Activated naive CD8-positive, alpha-beta T cell treated with anti-CD3 and anti-CD28 coated beads, Interleukin-2, amount 50 U/mL, for 16 hours (primary cell): ENCODE results near the gene IRF2BP2.
"Not testable (repeated sequence)": the region's sequence is repeated elsewhere in the genome, so short reads cannot be mapped to it uniquely, and the experiment has no call there.

Experiments
- DNase-seq: peaks from one replicate; pipeline ENCODE4 v3.0.0-alpha.2; 2020; ENCODE audit warnings: low read depth, low spot score

IRF2BP2 gene

DNA sequence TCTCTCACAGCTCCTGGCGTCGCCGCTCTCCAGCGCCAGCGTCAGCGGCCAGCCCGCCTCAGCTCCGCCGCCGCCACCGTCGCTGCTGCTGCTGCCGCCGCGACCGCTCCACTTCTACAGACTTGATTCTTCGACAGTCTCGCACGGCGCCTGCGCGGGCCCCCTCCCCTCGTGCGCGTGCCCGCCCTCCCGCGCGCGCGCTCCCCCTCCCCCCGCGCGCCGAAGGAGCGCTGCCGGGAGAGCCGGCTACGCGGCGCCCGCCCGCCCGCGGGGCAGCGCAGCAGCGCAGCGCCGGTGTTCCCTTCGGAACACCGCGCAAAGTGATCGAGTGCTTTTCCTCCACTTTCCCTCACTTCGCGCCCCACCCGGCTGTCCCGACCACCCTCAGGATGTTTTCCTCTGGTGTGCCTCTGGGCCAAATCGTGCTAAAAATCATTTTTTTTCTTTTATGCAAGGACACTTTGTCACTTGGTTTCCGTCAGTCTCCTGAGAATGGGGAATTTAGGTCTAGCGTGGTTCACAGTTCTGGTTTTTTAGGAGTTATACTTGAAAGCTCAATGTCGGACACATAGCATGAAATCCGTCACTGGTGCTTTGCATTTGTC is at the start of gene IRF2BP2:
Gene IRF2BP2, minus strand, starts transcription at position 118 of the 605 bp plus-strand sequence. CDS start 684 bp downstream, outside the sequence.
- DNase-seq = no peak

DNA sequence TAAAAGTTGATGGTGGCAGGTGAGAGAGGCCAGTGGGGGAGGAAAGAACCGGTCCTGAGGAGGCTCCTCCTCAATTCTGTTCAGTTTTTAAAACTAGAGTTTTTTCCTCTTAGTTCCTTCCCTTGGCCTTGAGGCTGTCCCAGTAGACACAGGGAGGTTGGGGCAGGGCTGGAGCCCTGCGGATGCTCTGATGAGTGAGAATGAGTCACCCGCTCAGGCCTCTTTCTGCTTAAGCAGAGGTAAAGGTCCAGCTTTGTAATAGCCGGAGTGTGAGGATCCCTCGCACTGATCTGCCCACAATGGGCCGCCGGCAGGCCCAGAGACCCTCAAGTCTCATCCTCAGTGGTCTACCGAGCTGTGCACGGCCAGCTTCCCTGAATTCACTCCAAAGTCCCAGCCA is 49.6 kb upstream of the IRF2BP2 start:
- DNase-seq = no peak

DNA sequence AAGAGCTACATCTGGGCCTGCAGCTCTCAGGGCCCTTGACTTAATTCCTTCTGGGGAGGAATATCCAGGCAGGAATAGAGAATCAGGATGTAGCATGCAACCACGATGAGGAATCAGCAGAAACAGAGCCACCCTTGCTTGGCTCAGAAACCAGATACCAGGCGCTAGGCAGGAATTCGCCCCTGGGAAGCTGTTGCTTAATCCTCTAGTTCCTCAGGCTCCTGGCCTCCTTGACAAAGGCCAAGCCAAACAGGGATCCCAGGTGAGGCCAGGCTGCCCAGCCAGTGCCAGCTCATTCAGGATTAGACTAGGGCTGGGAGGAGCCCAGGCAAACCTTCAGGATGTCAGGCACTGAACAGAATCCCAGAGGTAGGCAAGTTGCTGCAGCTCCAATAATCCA is 48.2 kb upstream of the IRF2BP2 start:
- no peak for DNase-seq

DNA sequence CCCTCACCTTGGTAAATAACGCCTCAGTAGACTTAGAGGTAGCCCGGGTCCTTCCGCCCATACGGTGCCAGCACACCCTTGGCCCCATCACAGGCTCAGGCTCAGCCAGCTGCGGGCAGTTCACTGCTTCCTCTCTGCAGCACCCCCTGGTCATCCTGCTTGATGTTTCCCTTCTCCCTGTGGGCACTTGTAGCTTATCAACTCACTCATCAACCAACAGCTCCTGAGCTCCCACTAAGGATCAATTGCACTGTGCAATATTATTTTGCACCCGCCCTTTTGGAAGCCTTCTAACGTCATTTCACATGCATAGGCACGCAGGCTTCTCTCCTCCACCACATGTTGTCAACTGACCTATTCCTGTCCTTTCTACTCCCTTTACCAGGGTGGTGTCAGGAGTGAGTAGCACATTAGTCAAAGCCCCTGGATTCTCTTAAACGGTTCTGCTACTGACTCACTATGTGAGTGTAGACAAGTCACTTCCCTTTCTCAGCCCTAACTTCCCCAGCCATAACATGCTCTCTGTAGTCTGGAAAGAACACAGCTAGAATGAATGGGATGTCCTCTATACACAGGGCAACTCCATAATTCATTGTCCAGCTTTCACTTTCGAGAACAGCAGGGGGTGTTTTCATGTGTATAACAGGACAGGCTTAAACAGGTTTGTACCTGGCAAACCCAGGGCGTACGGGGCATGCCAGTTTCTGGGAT is 47.1 kb upstream of the IRF2BP2 start:
- no peak for DNase-seq

DNA sequence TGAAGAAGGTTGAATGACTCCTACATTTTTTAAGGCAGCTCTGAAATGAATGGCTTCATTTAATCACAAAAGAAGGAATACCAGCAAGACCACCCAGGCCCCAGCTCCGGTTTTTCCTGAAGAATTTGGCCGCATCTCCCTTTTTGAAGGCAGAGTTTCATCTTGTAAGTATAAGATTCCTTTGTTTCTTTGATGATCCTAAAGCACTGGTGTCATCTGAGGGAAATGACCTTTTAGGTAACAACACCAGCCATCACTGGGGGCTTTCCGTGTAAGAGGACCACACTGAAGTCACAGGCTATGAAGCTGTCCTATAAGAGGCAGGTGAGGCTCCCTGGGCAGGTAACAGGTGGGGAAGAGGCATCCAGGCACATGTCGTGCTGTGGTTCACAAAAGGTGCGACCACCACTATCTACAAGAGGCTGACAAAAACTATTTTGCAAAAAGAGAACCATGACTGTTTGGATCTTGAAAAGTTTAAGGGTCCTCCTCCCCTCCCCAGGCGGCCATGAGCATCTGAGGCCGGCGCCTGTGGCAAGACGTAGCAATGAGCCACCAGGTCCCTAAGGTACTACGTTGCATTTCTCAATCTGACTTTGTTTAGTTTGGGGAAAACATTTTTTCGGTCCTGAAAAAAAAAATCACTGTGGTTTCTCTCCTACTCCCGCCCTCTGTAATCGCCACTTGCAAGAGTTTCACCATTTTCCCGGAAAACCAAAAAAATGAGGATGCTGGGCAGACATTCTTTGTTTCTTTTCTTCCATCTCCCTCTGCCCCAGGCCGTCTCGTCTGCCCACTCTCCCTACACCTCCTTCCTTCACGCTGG is 46.3 kb upstream of the IRF2BP2 start:
- no peak for DNase-seq

DNA sequence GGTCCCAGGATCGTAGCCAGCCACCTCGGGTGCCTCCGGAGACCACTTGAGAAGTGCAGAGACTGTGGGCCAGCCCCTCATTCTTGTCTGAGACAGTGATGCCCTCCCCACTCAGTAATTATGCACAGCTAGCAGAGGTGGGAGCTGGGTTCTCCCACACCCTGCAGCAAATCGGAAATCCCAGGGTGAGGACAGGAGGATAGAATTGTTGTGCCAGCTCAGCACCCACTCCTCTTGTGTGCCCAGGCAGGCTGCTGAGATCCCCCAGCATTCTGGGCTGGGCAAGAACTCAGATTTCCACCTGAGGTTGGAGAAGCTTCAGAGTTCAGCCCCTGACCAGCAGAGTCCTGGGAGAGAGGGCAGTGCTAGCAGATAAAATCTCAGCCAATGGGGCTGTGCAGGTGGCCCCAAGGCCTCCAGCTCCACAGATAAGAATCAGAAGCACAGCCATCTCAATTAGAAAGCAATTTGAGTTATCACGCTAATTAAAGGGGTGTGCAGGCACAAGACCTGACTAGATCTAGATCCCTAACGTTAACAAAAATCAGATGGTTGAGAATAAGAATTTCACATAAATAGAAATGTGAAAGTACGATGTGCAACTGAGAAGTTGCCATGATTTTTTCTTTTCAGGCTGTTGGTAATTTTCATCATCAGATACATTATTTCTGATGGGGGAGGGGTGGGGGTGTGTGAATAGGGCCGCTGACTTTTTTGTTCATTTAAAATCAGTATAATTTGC is 45.5 kb upstream of the IRF2BP2 start:
- DNase-seq = no peak

DNA sequence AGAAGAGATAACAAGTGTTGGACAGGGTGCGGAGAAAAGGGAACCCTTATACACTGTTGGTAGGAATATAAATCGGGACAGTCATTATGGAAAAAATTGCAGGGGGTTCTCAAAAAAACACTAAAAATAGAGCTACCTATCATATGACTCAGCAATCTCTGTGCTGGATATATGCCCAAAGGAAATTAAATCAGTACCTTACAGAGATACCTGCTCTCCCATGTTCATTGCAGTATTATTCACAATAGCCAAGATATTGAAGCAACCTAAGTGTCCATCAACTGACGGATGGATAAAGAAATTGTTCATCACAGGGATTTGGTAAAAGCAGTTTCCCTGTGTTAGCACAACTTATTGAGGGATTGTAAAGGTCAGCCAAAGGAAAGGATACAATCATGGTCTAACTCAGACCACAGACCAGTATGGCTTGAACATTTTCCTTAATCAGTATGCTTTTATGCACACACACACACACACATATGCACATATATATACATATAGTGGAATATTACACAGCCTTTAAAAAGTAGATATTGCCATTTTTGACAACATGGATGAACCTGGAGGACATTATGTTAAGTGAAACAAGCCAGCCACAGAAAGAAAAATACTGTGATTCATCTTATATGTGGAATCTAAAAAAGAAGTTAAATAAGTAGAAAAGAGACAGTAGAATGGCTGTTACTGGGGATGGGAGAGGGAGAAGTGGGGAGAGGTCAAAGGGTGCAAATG is 44.2 kb upstream of the IRF2BP2 start:
- no peak for DNase-seq

DNA sequence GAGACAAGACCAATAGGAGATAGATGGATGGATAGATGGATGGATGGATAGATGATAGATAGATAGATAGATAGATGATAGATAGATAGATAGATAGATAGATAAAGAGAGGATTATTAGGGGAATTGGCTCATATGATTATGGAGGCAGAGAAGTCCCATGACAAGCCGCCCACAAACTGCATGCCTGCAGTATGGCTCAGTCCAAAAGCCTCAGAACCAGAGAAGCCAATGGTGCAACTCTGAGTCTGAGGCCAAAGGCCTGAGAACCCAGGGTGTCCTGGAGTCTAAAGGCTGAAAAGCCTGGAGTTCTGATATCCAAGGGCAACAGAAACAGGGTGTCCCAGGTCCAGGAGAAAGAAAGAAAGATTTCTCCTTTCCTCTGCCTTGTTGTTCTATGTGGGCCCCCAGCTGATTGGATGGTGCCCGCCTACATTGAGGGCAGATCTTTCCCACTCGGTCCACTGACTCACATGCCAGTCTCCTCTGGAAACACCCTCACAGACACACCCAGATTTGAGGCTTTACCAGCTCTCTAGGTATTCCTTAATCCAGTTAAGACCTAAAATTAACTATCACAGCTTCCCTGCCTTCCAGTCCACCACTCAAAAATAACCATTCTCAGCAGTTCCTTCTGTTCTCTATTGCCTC is 39.6 kb upstream of the IRF2BP2 start:
- DNase-seq = no peak

DNA sequence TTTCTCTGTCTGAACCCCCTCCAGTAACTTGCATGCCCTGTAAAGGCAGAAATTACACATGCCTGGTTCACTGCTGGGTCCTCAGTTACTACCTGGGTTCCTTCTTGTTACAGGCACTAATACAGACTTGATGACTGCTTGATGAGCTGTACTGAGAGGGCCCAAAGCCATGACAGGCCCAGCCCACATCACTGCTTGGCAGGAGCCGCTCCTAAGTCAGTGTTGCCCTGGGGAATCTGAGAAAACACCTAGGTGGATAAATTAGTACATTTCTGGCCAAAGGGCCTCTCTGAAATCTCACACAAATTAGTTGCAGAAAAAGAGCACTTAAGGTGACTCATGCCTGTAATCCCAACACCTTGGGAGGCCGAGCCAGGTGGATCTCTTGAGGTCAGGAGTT is 37.8 kb upstream of the IRF2BP2 start:
- DNase-seq = no peak

DNA sequence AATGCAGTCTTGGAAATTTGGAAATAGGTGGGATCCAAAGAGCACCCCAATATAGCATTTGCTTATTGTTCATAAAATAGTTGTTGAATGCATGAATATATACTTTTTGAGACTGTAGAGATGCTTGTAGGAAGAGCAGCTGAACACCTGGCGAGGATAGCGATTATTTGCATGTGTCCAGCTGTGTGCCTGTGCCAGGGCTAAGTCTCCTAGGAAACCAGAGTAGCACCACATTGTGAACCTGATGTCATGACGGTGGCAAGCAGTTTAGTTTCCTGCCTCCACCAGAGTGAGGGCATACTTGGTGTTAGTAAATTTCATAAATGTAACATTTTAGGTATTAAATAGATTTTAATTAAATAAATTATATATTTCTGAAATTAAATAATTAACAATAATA is 37.3 kb upstream of the IRF2BP2 start:
- no peak for DNase-seq

DNA sequence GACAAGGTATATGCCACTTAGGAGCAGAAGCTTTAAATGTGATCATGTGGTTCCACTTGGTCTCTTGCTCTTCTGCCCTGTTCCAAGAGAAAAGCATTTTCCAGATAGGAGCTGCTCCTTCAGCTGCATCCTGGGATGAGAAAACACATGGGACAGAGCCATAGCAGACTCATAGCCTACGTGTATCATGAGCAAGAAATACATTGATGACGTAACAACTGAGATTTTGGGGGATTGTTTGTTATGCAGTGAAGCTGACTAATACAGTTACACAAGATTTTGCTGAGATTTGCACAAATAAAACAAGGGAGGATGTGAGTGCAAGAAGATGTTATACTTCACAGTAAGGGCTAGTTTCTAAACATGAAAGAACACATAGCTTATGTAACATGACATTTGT is 36.0 kb upstream of the IRF2BP2 start:
- no peak for DNase-seq

DNA sequence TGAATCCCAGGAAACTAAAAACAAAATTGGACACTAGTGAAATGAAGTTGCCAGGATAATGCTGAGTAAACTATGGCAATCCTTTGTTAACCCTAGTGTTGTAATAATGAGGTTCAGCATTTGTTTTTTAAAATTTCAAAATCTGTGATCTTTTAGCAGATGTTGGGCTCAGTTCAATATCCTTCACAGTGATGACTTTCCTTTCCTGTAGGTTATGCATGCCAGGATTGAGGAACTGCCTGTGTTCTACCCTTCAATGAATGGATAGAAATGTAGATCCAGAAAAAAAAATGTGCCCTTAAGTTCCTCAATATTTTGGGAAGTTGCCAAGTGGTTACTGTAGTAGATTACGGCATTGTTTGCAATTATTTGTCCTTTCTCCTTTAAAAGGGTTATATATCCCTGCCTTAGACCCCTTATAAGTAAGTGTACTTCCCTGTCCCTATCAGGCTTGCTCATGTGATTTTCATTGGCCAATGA is 35.5 kb upstream of the IRF2BP2 start:
- DNase-seq = no peak

DNA sequence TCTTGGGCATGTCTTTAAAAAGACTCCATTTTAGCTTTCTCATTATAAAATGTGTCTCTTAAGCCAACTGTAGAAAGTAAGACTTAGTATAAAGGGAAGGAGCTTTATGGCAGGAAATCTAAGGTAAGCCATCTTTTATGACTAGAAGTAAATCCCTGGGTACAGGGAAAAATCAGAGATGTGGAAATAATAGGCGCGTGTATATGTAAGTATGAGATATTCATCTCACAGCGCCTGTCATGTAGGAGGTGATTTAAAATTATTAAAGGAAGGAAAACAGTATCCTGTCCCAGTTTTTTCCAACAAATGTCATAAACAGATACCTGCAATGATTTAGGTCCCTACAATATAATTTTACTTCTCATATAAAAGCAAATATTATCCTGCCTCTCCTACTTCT is 35.0 kb upstream of the IRF2BP2 start:
- no peak for DNase-seq

DNA sequence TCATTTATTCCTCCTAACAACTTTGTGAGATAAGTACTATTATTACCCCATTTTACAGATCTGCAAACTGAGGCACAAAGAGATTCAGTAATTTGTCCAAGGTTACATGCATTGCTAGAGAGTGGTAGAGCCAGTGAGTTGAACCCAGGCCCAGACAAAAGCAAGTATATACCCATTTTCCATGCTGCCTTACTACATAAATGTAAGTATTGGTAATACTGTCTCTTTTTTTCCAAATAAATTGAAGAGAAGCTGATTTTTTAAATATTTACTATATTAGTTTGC is 33.8 kb upstream of the IRF2BP2 start:
- no peak for DNase-seq

DNA sequence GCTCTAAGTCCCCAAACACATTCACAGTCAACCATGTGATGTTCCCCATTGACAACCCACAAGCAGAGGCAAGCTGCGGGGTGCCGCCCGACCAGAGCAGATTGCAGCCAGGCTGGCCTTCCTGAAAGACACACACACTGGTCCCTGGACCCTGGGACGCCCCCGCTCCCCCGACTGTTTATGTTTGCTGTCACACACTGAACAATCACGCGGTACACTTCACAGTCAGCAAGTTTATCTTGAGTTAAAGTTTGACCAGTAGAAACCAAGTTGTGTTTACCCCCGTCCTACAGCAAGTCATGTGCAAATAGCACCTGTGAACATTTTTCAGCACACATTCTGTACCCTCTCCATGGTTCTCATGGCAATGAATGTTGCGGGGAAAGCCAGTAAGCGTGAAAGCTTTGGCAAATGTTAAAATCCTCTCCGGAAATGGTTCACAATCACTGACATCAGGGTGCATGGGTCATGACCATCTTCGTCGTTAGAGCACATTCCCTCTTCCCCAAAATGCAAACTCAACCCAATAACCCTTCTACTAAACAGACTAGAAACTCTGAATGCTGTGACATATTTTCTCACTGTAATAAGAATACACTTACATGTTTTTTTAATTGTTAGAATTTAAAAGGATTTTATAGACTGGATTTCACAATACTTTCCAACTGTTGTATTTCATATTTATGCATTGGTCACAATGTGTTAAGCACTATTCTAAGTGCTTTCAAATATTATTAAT is 33.3 kb upstream of the IRF2BP2 start:
- no peak for DNase-seq

DNA sequence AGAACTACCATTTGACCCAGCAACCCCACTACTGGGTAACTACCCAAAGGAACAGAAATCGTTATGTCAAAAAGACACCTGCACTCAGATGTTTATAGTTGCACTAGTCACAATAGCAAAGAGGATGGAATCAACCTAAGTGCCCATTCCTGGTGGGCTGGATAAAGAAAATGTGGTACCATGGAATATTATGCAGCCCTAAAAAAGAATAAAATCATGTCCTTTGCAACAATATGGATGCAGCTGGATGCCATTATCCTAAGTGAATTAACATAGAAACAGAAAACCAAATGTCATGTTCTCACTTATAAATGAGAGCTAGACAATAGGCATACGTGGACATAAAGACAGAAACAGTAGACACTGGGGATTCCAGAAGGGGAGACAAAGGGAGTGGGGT is 32.5 kb upstream of the IRF2BP2 start:
- no peak for DNase-seq

DNA sequence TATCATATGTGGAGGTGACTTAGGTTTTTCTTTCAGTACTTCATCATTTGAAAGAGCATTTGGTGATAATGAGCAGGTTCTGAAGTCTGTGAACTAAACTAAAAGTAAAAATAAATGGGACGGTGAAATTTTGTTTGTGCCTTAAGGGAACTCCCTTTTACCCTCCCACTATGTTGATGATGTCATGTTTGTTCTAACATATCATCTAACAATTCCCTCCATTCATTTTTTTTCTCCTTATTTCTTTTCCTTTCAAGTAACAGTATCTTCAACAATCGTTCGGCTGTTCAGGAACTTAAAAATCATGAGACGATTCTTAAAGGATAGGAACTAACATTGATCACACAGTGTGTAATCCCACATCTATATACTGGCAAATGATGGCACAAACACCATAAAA is 30.0 kb upstream of the IRF2BP2 start:
- no peak for DNase-seq

DNA sequence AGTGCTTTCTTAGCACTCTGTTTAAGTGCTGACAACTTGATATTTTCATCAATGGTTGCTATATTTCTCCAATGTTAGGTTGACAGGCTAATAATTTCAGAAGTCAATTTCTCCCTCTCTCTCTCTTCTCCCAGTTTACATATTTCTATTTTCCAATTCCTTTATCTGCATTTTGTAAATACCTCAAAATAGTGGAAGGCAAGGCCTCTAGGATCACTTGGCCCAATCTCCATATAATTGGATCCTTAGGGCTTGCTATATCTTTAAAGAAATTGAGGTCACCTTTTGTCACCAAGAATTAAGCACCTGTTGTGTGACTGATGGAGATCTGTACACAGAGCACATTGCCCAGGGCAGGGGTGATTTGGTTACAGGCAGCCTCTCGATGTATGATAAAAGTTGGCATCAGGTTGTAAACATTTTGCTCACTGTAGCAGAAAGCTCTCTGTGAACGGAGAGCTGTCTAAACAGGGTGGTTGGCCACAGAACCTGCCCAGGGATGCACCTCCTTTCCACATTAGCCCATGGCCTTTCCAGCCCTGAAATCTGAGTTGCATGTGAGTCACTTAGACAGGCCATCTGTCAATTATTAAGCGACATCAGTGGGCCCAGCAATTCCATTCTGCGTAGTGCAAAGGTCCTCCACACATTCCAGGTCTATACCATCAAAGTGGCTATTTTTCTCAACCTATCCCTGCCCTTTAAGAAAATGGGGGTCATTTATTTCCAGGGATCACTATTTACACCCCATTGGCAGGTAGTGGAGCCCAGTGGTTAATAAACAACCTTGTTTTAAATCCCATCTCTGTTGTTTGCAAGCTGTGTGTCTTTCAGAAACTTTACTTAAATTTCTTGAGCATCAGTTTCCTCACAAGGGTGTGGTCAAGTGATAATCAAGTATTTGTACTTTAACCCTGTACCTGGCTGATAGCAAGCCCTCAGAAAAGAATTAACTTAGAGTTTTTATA is 29.1 kb upstream of the IRF2BP2 start:
- DNase-seq = no peak

DNA sequence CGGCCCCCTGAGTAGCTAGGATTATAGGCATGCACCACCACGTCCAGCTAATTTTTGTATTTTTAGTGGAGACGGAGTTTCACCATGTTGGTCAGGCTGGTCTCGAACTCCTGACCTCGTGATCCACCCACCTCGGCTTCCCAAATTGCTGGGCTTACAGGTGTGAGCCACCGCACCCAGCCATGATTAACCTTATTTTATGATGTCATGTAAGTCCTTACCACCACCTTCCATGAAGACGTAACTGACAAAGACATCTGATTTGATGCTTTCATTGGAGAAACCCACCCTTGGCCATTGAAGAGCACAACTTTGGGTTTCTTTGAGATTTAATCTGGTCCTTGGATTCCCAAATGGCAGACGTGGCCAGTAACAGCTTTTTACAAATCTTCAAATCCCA is 24.9 kb upstream of the IRF2BP2 start:
- DNase-seq = not testable (repeated sequence)
